ENCODE data around the gene UPK1B.

- TF ChIP-seq CTCF (IDR thresholded peaks at IDR 0.05 in 4 of 5, conservative IDR thresholded peaks at IDR 0.05 in 1 of 5) (no peak), POLR2A (IDR thresholded peaks at IDR 0.05) (no peak)
Observed at GRCh38 chr3:119194237-119195150, 21.1 kb downstream of the UPK1B start.
